Fibroblast of villous mesenchyme (primary cell): Measurements from ENCODE around the gene TNRC6C. TPM values are rescaled to one million over a fixed set of nuclear protein-coding genes. Genes with fewer than 3 reads are reported as not detected.

ENCODE experiments used
- DNase-seq: peaks from one replicate; pipeline ENCODE4 v3.0.0-alpha.2; 2010; ENCODE audit warnings: low read depth
- H3K4me3 ChIP-seq: 2 replicates; pipeline ENCODE4 v1.5.1; 2011; ENCODE audit warnings: low read depth, mild to moderate bottlenecking, low read length
- total RNA-seq: library from RNA; depleted of rRNA; stranded (reverse); fragments of >200 nt; gene quantifications from 2 replicates; pipeline ENCODE4 v1.2.3, GENCODE V29; 2012
- TF ChIP-seq, protein P1 (sequence below): IDR thresholded peaks from 2 replicates; pipeline ENCODE4 v1.5.1; 2012; ENCODE audit warnings: low read depth, mild to moderate bottlenecking, low read length; ENCODE audit not compliant: insufficient read depth

The TNRC6C gene
- total RNA-seq, 1 donor, result 4.3 TPM

DNA sequence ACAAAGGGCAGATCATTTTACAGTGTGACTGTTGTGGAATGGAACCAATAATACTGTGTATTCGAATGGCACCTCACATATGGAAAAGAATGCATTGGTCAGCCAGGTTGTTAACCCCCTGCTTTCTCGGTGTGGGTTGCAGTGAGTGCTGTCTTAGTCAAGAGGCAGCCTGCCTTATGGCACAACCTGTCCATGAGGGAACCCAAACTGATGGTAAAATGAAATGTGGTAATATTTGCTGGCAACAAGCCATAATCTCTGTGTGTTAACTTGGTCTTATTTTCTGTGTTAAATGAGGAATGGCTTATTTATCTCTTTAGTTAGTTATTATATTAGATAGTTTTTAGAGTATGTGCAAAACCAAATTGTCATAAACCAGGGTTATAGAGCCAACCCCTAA, 88.4 kb downstream of the TNRC6C start:
- TF ChIP-seq, protein P1, sequence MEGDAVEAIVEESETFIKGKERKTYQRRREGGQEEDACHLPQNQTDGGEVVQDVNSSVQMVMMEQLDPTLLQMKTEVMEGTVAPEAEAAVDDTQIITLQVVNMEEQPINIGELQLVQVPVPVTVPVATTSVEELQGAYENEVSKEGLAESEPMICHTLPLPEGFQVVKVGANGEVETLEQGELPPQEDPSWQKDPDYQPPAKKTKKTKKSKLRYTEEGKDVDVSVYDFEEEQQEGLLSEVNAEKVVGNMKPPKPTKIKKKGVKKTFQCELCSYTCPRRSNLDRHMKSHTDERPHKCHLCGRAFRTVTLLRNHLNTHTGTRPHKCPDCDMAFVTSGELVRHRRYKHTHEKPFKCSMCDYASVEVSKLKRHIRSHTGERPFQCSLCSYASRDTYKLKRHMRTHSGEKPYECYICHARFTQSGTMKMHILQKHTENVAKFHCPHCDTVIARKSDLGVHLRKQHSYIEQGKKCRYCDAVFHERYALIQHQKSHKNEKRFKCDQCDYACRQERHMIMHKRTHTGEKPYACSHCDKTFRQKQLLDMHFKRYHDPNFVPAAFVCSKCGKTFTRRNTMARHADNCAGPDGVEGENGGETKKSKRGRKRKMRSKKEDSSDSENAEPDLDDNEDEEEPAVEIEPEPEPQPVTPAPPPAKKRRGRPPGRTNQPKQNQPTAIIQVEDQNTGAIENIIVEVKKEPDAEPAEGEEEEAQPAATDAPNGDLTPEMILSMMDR, result no peak
- no peak overlapping the region for H3K4me3 ChIP-seq
- no peak for DNase-seq

DNA sequence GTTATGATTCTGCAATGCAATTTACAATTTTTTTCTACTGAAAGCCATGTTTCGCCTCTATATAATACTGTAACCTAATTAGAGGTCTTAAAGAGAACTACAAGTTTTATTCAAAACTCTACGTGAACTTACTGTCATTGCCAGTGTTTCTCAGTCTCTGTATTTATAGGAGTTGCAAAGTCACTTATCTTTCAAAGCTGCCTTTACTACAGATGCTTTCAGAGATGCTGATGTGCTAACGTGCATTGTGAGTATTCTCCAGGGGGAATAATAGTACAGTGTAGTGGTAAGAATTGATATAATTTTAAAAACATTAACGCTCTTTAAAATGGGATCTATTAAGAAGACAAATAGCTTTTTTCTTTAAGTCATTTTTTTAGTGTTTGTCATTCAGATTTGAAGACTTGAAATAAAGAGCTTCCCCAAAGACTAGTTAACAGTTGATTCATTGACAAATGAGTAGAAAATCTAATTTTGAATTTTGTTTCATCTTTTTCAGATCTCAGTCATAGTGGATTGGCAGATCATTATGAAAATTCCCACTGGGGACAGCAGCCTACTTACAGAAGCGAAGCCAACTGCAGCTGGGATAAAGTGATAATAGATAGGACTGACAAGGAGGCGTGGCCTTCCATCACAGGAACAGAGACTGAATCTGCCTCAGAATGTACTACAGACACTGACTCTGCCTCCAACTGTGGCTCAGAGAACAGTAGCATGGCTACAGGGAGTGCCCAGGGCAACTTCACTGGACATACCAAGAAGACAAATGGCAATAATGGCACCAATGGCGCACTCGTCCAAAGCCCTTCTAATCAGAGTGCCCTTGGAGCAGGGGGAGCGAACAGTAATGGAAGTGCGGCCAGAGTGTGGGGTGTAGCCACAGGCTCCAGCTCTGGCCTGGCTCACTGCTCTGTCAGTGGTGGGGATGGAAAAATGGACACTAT, 90.1 kb downstream of the TNRC6C start:
- H3K4me3 ChIP-seq, result no peak overlapping the region
- no peak for DNase-seq
- TF ChIP-seq, protein P1, result no peak

DNA sequence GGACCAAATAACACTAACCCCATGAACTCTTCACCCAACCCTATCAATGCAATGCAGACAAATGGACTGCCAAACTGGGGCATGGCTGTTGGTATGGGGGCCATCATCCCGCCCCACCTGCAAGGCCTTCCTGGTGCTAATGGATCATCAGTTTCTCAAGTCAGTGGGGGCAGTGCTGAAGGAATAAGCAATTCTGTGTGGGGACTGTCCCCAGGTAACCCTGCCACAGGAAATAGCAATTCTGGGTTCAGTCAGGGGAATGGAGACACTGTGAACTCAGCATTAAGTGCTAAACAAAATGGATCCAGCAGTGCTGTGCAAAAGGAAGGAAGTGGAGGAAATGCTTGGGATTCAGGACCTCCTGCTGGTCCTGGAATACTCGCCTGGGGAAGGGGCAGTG, 91.1 kb downstream of the TNRC6C start:
- DNase-seq, result no peak
- TF ChIP-seq, protein P1, result no peak

DNA sequence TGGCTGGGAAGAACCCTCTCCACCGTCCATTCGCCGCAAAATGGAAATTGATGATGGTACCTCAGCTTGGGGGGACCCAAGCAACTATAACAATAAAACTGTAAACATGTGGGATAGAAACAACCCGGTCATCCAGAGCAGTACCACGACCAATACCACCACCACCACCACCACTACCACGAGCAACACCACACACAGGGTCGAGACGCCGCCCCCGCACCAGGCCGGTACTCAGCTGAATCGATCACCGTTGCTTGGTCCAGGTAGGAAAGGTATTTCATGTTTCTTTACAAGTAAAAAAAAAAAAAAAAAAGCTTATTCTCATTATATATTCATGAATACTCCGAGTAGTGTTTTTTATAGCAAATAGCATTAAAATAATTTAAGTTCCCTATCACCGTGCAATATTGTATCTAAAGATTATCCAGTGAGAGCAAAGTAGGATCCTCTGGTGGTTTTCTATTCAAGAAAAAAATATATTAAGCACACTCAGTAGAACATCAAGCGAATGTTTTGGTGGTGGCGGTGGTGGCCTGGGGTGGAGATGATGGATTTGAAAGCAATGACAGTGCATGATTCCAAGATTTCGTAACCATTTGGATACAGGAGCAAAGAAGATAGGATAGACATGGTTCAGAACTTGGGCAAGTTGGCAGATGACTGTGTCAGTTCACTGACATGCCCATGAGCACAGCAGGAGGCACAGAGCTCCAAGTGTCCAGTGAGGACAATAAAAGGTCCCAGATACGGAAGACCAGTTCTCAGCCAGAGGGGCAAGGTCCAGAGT, 92.9 kb downstream of the TNRC6C start:
- no peak overlapping the region for H3K4me3 ChIP-seq
- no peak for DNase-seq
- TF ChIP-seq, protein P1, result no peak

More for the DNA sequence above, 91.1 kb downstream of the TNRC6C start:
- H3K4me3 ChIP-seq, result no peak overlapping the region

DNA sequence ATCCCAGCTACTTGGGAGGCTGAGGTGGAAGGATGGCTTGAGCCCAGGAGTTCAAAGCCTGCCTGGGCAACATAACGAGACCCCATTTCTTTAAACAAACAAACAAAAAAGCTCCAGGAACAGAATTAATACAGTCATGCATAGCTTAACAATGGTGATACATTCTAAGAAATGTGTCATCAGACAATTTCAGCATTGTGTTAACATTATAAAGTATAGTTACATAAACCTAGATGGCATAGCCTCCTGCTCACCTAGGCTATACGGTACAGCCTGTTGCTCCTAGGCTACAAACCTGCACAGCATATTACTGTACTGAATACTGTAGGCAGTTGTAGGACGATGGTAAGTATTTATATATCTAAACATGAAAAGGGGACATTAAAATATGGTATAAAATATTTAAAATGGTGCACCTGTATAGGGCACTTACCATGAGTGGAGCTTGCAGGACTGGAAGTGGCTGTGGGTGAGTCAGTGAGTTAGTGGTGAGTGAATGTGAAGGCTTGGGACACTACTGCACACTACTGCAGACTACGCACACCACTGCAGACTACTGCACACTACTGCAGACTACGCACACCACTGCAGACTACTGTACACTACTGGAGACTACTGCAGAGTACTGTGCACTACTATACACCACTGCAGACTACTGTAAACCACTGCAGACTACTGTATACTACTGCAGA, 95.4 kb downstream of the TNRC6C start:
- DNase-seq, result no peak
- H3K4me3 ChIP-seq, result no peak overlapping the region
- TF ChIP-seq, protein P1, result no peak

DNA sequence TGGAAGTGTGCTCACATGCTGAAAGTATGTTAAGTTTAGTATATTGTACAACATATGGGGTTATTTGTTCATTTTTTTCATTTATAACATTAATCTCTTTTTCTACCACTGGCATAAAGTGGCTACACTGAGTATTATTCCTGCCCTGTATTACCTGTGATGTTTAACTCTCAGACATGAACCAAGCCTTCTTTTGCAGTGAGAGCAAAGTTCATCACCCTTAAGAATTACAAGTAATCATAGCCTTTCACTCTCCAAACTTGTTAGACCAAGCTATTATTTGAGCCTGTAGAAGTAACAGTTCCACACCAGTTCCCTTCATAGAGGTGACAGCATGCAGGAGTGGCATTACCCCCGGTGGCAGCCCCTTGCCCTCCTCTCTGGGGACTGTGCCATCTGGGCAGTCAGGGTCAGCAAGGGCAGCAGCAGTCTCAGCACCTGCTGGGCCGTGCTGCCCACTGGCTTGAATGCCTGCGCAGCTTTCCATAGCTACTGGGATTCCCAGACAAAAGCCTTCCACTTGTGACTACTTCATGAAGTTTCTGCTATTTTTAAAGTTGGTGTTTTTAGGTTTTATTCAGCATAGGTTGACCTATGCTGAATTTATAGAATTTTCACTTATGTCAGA, 98.7 kb downstream of the TNRC6C start:
- TF ChIP-seq, protein P1, result no peak
- no peak for DNase-seq
- H3K4me3 ChIP-seq, result no peak overlapping the region
